HG02759 (cell line): Measurements from ENCODE around the gene SLC4A5.

ENCODE experiments used
- ATAC-seq: cut with Tn5 transposase; IDR thresholded peaks from one replicate; pipeline ENCODE4 v1.9.1; 2021; ENCODE audit warnings: mild to moderate bottlenecking, moderate library complexity; ENCODE audit not compliant: unreplicated experiment

The SLC4A5 gene

GRCh38 chr2:74174909-74175308 lies 168.3 kb downstream of the SLC4A5 start:
- ATAC-seq: no peak

GRCh38 chr2:74168739-74169138 lies 174.5 kb downstream of the SLC4A5 start:
- ATAC-seq: no peak
